Measurements from ENCODE around the gene RASL11A.

The RASL11A gene

GRCh38 chr13:27300941-27301586, 30.4 kb downstream of the RASL11A start:
- H3K4me3 ChIP-seq (ENCODE audit: low read length): no peak overlapping the region
- no peak for TF ChIP-seq CTCF (conservative IDR thresholded peaks at IDR 0.05; ENCODE audit: low read length)
- no peak for DNase-seq (ENCODE audit: low read depth)

- H3K4me3 ChIP-seq (ENCODE audit: low read length): no peak overlapping the region
- DNase-seq (ENCODE audit: low read depth): no peak
- TF ChIP-seq CTCF (conservative IDR thresholded peaks at IDR 0.05; ENCODE audit: low read length): no peak
Measured at GRCh38 chr13:27302643-27303262, 32.1 kb downstream of the RASL11A start.

- no peak for TF ChIP-seq CTCF (conservative IDR thresholded peaks at IDR 0.05; ENCODE audit: low read length)
- no peak overlapping the region for H3K4me3 ChIP-seq (ENCODE audit: low read length)
- DNase-seq (ENCODE audit: low read depth): no peak
Measured at GRCh38 chr13:27304099-27304498, 33.5 kb downstream of the RASL11A start.

- no peak for TF ChIP-seq CTCF (conservative IDR thresholded peaks at IDR 0.05; ENCODE audit: low read length)
Measured at GRCh38 chr13:27304611-27305010, 34.0 kb downstream of the RASL11A start.

GRCh38 chr13:27306364-27306763, 35.7 kb downstream of the RASL11A start:
- H3K4me3 ChIP-seq (ENCODE audit: low read length): no peak overlapping the region
- no peak for TF ChIP-seq CTCF (conservative IDR thresholded peaks at IDR 0.05; ENCODE audit: low read length)
- no peak for DNase-seq (ENCODE audit: low read depth)

More at GRCh38 chr13:27304611-27305010, 34.0 kb downstream of the RASL11A start:
- no peak overlapping the region for H3K4me3 ChIP-seq (ENCODE audit: low read length)
- DNase-seq (ENCODE audit: low read depth): no peak

- no peak for TF ChIP-seq CTCF (conservative IDR thresholded peaks at IDR 0.05; ENCODE audit: low read length)
- DNase-seq (ENCODE audit: low read depth): no peak
- no peak overlapping the region for H3K4me3 ChIP-seq (ENCODE audit: low read length)
Measured at GRCh38 chr13:27308941-27309340, 38.3 kb downstream of the RASL11A start.

GRCh38 chr13:27309401-27309958, 38.9 kb downstream of the RASL11A start:
- H3K4me3 ChIP-seq (ENCODE audit: low read length): no peak overlapping the region
- no peak for TF ChIP-seq CTCF (conservative IDR thresholded peaks at IDR 0.05; ENCODE audit: low read length)
- DNase-seq (ENCODE audit: low read depth): no peak

Measured in AG10803 (cell line).